Caki2 (cell line): ENCODE measurements around the gene STIP1. TPM values are rescaled to one million over a fixed set of nuclear protein-coding genes. Genes with fewer than 3 reads are reported as not detected.
"Not testable (repeated sequence)": the region's sequence is repeated elsewhere in the genome, so short reads cannot be mapped to it uniquely, and the experiment has no call there.

ENCODE experiments used
- DNase-seq: peaks from one replicate; pipeline ENCODE4 v3.0.0-alpha.2; 2015; ENCODE audit warnings: low read depth
- in situ Hi-C: cut with HindIII; loops from 2 replicates; pipeline ENCODE4 v1.10.0; 2016; ENCODE audit warnings: low sequenced_read_pairs, low pct_unique_long_range_greater_than_20kb, mixed read lengths
- total RNA-seq: library from RNA; depleted of rRNA; stranded (reverse); fragments of >200 nt; shearing (Covaris generic); gene quantifications from 2 replicates; pipeline ENCODE4 v1.2.3, GENCODE V29; 2014; ENCODE audit warnings: low replicate concordance

Gene STIP1
- total RNA-seq, 1 experiment from 2014 or later = 157 TPM

- in situ Hi-C loops = no loop called here
- no peak for DNase-seq
These were observed 29.5 kb upstream of the STIP1 start for GRCh38 chr11:64156235-64157011.

GRCh38 chr11:64157631-64158394 is 28.2 kb upstream of the STIP1 start:
- DNase-seq = no peak
- in situ Hi-C loops = no loop called here

- in situ Hi-C loops = no loop called here
- no peak for DNase-seq
These were observed 24.9 kb upstream of the STIP1 start for GRCh38 chr11:64161037-64161436.

- DNase-seq, in situ Hi-C loops: not testable (repeated sequence)
These were observed 23.2 kb upstream of the STIP1 start for GRCh38 chr11:64162769-64163168.

- DNase-seq = no peak
- in situ Hi-C loops = no loop called here
These were observed 22.0 kb upstream of the STIP1 start for GRCh38 chr11:64163951-64164350.

- DNase-seq = no peak
- in situ Hi-C loops = no loop called here
These were observed 21.3 kb upstream of the STIP1 start for GRCh38 chr11:64164392-64165312.

- DNase-seq = no peak
- in situ Hi-C loops = no loop called here
These were observed 20.5 kb upstream of the STIP1 start for GRCh38 chr11:64165481-64165841.

- peak; percentile 79 for DNase-seq
- in situ Hi-C loops = no loop called here
These were observed 19.9 kb upstream of the STIP1 start, which contains the start of gene MACROD1 for GRCh38 chr11:64165842-64166635. Gene MACROD1 (minus strand): TSS chr11:64166113. CDS start chr11:64165994, 119 bp downstream.

- no peak for DNase-seq
- in situ Hi-C loops = no loop called here
These were observed 15.6 kb upstream of the STIP1 start for GRCh38 chr11:64170419-64170818.

- in situ Hi-C loops = no loop called here
- DNase-seq = no peak
These were observed 12.2 kb upstream of the STIP1 start for GRCh38 chr11:64173616-64174355.

- in situ Hi-C loops = no loop called here
- DNase-seq = no peak
These were observed 9.2 kb upstream of the STIP1 start for GRCh38 chr11:64176751-64177150.

- no peak for DNase-seq
- in situ Hi-C loops = no loop called here
These were observed 7.8 kb upstream of the STIP1 start for GRCh38 chr11:64178203-64178602.

GRCh38 chr11:64178951-64179639 is 6.9 kb upstream of the STIP1 start:
- in situ Hi-C loops = no loop called here
- no peak for DNase-seq

GRCh38 chr11:64180891-64181290 is 5.1 kb upstream of the STIP1 start:
- in situ Hi-C loops = no loop called here
- DNase-seq = no peak

GRCh38 chr11:64181506-64182411 is 4.2 kb upstream of the STIP1 start:
- in situ Hi-C loops = no loop called here
- peak; percentile 86 for DNase-seq

- in situ Hi-C loops = no loop called here
- no peak for DNase-seq
These were observed 2.1 kb upstream of the STIP1 start for GRCh38 chr11:64183890-64184289.
